ENCODE data around the gene NFIX.

DNA sequence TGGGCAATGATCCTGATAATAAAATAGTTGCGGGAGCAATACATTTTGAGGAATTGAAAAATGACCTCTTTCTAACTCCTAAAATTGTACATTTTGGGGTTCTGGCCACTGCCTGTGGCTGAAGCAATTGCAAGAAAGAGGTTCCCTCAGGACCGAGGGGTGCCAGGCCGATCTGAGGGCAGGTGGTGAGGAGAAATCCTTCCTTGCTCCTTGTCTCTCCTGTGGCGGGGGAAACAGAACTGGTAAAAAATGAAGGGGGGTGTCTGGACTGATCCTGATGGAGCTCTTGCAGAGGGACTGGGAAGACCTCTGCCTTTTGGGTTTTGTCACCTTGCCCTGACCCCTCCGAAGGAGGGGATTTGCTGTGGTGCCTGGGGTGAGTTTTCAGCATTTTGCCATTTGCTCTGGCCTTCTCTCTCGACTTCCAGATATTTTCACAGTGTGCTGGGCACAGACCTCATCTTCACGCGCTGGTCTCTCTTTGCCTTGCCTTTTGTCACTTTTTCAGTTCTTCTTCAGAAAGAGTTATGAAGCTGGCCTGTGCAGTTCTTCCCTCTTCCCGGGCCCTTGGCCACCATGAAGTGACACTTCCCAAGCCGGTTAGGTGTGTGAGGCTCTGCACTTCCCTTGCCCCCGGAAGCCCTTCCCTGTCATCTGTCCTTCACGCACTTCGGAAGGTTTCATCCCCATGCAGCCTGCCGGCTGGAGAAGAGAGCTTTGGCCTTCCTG is 22.2 kb downstream of the NFIX start:
- TF ChIP-seq, protein P1, sequence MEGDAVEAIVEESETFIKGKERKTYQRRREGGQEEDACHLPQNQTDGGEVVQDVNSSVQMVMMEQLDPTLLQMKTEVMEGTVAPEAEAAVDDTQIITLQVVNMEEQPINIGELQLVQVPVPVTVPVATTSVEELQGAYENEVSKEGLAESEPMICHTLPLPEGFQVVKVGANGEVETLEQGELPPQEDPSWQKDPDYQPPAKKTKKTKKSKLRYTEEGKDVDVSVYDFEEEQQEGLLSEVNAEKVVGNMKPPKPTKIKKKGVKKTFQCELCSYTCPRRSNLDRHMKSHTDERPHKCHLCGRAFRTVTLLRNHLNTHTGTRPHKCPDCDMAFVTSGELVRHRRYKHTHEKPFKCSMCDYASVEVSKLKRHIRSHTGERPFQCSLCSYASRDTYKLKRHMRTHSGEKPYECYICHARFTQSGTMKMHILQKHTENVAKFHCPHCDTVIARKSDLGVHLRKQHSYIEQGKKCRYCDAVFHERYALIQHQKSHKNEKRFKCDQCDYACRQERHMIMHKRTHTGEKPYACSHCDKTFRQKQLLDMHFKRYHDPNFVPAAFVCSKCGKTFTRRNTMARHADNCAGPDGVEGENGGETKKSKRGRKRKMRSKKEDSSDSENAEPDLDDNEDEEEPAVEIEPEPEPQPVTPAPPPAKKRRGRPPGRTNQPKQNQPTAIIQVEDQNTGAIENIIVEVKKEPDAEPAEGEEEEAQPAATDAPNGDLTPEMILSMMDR (IDR thresholded peaks at IDR 0.05) = no peak
- TF ChIP-seq POLR2A (IDR thresholded peaks at IDR 0.05; ENCODE audit: low read depth) = no peak
- no peak for TF ChIP-seq POLR2AphosphoS5 (IDR thresholded peaks at IDR 0.05)
- TF ChIP-seq EP300 (IDR thresholded peaks at IDR 0.05) = no peak
